Stimulated activated naive CD4-positive, alpha-beta T cell (primary cell): ENCODE measurements around the gene LRP10.

Experiments
- DNase-seq, 6 experiments: peaks; one replicate each; lab custom pipeline; 2025; lab: John Stamatoyannopoulos, UW

Gene LRP10

GRCh38 chr14:22887260-22887989 is 15.9 kb downstream of the LRP10 start:
- peak in 3 of 6 experiments; percentile 38 to 78 (median 60) for DNase-seq

DNA sequence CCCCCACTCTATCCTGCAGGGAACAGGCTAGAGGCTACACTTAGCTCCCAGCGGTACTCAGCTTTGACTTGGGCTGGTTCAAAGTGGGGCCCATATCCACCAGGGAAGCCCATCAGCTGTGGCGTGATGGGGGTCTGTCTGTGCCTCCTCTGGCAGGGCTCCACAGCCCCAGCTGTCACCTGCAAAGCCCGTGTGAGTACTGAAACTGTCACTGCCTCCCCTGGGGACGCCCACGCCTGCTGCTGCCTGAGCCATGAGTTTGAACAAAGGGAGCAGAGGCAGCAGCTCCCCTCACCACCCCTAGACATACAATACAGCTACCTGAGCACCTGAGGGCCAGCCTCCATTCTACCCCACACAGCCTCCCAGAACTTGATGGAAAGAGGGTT is 16.4 kb downstream of the LRP10 start:
- peak in 5 of 6 experiments; percentile 9 to 49 (median 25) for DNase-seq

DNA sequence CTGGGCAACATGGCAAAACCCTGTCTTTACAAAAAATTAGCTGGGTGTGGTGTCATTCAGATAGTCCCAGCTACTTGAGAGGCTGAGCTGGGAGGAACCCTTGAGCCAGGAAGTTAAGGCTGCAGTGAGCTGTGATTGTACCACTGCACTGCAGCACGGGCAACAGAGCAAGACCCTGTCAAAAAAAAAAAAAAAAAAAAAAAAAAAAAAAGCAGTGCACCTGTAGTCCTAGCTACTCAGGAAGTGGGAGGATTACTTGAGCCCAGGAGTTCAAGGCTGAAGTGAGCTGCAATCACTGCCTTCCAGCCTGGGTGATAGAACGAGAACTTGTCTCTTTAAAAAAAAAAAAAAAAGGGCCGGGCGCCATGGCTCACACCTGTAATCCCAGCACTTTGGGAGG is 17.1 kb downstream of the LRP10 start:
- DNase-seq = peak in 3 of 6 experiments; percentile 26 to 40 (median 35)

GRCh38 chr14:22890416-22890815 is 18.9 kb downstream of the LRP10 start:
- no peak for DNase-seq

GRCh38 chr14:22892488-22892887 is 20.9 kb downstream of the LRP10 start:
- no peak for DNase-seq

- no peak for DNase-seq
These were observed 22.2 kb downstream of the LRP10 start for GRCh38 chr14:22893706-22894105.

DNA sequence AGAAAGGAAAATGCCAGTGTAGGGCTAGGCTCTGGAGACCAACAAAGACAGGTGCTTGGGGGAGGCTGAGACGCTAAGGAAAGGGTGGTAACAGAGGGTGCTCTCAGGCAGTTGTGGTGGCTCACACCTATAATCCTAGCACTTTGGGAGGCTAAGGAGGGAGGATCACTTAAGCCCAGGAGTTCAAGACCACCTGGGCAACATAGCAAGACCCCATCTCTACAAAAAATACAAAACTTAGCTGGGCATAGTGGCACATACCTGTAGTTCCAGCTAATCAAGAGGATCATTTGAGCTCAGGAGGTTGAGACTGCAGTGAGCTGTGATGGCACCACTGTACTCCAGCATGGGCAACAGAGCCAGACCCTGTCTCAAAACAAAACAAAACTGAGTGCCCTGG is 23.9 kb downstream of the LRP10 start:
- DNase-seq = no peak

DNA sequence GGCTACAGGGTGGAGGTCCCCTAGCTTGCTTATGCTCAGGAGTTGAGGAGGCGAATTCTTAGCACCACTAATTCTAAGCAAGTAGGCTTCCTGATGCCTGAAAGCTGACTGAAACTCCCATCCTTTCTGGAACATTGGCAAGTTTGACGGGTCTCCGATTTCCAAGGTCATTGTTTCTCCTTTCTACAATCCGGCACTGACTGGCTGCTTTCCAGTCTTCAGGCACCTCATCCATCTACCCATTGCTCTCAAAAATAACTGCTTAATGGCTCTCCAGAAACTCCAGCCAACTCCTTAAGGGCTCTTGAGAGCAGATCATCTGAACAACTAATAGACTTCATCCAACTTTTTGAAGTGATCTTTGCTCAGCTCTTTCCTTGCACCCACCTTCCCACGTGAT is 24.8 kb downstream of the LRP10 start:
- DNase-seq = no peak

DNA sequence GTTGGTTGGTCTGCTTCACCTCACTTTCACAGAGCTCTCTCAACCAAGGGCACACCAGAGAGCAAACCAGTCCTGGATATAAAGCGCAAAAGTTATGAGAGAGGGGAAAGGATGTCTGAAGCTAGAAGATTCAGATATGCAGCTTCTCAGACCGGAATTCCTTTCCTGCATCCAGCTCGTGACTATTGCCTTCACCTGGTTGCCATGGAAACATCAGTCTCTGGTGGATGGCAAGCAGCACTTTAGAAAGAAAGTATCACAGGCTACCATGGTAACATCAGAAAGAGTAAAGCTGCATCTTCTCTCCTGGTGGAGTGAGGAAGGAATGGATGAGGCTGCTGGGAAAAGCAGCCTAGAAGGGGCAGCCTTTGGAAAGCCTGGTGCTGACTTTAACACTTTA is 25.2 kb downstream of the LRP10 start:
- no peak for DNase-seq

GRCh38 chr14:22897357-22897756 is 25.8 kb downstream of the LRP10 start:
- DNase-seq = no peak

GRCh38 chr14:22898302-22899090 is 27.0 kb downstream of the LRP10 start:
- no peak for DNase-seq

- DNase-seq = peak; percentile 32 to 72 (median 59)
These were observed 28.7 kb downstream of the LRP10 start for GRCh38 chr14:22900081-22900799.

DNA sequence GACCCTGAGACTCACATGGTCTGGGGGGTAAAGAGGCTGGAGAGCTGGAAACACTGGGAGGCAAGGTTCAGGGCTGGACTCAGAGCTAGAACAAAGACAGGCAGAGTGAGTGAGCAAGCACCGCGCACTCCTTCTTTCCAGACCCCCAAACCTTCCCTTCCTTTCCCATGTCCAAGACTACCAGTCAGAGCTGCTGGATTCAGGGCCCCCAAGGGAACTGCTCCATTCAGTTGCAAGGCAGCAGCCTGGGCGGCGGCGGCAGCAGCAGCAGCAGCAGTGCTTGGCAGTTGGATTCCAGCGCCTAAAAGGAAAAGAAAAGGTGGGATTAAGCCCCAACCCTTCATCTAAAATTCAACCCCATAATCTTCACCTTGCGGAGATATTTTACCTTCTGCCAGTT is 30.3 kb downstream of the LRP10 start:
- no peak for DNase-seq

- DNase-seq = no peak
These were observed 32.2 kb downstream of the LRP10 start for GRCh38 chr14:22903742-22904087.

GRCh38 chr14:22905627-22906026 is 34.1 kb downstream of the LRP10 start:
- no peak for DNase-seq

DNA sequence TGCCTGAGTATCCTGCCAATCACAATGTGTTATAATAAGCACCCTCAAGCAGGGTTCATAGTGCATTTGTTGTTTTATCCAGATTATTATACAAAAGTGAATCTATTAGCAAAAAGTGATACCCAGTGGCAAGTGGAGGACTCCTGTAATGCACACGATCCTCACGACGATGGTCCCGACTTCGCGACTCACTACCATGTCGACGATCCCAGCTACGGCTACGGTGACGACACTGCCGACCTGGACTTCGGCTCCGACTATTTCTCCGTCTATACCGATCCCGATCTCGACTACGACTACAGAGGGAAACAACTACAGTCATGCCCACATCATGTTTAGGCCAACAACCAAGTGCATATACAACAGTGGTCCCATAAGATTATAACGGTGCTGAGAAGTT is 34.5 kb downstream of the LRP10 start:
- DNase-seq = no peak

DNA sequence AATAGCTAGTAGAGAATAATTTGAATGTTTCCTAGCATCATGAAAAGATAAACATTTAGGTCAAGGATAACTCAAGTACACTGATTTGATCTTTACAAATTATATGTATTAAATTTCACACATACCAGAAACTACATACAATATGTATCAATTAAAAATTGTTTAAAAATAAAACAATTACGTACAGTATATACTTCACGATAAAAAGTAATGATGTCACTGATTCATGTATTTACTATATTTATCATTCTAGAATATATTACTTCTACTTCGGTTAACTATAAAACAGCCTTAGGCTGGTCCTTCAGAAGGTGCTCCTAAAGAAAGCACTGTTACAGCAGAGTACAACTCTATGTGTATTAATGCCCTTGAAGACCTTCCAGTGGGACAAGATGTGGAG is 35.9 kb downstream of the LRP10 start:
- DNase-seq = no peak

- DNase-seq = no peak
These were observed 37.1 kb downstream of the LRP10 start for GRCh38 chr14:22908601-22909000.

DNA sequence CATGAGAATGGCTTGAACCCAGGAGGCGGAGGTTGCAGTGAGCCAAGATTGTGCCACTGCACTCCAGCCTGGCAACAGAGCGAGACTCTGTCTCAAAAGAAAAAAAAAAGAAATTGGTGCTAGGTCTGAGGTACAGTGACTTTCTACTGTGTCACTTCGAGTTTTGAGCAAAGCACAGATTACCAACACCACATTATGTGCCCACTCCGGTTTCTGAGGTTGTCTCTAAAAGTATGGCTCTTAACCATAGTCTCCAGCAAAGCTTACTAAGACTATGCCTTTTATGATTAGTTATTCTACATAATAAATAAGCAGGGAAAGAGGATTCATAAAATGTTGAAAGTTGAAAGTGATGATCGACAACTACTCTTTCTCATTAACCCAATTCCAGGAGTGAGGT is 39.4 kb downstream of the LRP10 start:
- DNase-seq = no peak

- DNase-seq = peak in 1 of 6 experiments; percentile 21
These were observed 43.3 kb downstream of the LRP10 start for GRCh38 chr14:22914836-22915235.

- DNase-seq = no peak
These were observed 44.5 kb downstream of the LRP10 start for GRCh38 chr14:22915886-22916521.
